ENCODE data around the gene CSF2RB. TPM values are rescaled to one million over a fixed set of nuclear protein-coding genes. Genes with fewer than 3 reads are reported as not detected.
A peak's percentile ranks its signal among the peaks of the same experiment; 100 is the strongest.

CSF2RB gene
- total RNA-seq, 1 donor from 2014 or later, result 0.41 TPM

DNA sequence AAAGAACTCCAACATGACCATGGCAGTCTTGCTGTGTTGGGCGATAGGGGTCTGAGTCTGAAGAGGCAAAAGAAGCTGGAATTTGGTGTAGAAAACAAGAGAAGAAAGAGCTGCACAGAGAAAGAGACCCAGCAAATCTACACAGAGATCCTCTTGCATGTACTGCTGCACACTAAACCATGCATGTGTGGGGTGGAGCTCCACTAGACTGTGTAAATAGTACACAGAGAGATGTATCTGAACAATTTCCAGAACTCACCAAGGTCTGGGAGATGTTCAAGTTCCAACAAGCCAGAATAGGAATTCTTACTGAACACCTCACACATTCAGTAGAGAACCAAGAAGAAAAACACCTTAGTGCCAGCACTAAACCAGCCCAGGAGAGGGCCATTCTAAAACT is 42.3 kb downstream of the CSF2RB start:
- FAIRE-seq (no peak), DNase-seq (ENCODE audit: low spot score in 2 of 2) (no peak)

DNA sequence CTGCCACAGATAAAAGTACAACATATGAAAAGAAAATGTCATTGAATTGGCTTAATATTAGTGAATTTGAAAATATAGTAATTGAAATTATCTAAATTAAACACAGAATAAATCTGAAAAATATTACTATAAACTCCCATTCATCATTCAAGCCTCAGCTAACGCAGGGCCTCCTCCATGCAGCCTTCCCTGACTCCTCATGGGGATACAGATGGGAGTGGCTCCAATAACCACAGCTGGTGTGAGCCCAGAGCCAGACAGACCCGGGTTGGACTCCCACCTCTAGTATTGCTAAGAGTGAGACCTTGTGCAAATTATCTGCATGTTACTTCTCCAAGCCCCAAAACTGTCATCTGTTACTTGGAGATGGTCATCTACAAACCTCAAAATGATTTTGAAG is 44.9 kb downstream of the CSF2RB start:
- DNase-seq (ENCODE audit: low spot score in 2 of 2) (no peak), FAIRE-seq (no peak)

DNA sequence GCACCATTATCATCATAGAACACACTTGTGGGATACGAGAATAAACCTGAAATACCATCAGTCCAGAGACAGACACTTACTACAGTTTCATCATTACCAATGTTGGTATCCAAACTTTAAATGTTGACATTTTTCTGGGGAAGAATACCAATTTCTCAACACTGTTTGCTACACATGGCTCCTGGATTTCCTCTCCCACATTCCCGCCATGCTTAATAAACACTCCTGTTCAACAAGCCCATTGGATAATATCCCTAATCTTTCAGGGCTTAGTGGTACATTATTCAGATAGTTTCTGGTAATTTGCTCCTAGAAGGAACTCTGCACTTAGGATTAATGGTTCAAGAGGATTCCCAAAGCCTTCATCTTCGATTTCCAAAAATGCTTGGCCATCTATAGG is 48.2 kb downstream of the CSF2RB start:
- DNase-seq (ENCODE audit: low spot score in 2 of 2) (no peak), FAIRE-seq (no peak)

DNA sequence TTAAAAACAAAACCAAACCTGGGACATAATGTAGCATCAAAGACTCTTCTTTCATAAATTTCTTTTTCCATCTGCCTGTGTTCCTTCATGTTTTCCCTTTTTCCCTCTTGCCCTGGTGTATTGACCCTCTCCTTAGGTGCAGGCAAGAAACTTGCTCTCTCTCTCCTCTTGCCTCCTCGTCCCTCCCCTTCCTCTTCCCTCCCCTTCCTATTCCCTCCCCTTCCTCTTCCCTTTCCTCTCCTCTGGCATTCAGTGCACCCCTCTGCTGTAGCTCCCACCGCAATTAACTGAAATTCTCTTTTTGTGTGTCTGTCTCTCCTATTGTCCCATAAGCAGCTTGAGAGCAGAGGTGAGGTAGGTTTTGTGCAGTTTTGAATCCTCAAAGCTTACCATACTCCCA is 49.9 kb downstream of the CSF2RB start:
- FAIRE-seq, result no peak
- no peak for DNase-seq (ENCODE audit: low spot score in 2 of 2)

DNA sequence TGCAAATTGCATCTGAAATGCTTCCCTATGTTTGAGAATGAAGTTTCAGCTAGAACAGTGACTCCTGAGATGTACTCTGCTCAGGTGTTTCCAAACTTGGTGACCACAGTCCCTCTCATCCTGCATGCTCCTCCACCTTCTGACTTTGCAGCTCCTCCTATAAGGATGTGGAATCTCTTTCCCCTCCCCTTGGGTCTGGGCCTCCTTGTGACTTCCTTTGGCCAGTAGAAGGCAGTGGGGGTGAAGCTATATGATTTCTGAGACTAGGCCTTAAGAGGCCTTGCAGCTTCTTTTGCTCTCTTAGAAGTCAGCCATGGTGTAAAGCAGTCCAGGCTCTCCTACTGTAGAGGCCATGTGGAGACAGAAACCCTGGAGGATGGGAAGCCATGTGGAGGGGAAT is 50.7 kb downstream of the CSF2RB start:
- no peak for DNase-seq (ENCODE audit: low spot score in 2 of 2)
- no peak for FAIRE-seq

DNA sequence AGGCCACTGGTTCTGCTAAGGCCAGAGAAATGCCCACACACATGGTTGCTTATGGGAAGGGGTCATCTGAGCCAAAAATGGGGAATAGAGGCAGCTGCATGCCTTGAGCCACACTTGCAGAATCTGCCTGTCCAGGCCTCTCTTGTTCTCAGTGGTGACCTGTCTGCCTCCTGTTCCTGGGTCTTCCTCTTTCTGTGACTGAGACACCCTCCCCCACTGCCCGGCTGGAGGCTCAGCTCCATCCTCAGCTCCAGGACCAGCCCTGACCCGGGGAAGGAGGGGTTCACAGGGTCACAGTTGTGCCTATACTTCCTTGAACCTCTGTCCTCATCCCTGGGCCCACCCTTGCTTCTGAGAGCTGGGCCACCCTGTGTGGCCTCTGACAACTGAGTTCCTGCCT is 52.3 kb downstream of the CSF2RB start:
- DNase-seq (ENCODE audit: low spot score in 2 of 2) (no peak), FAIRE-seq (no peak)

DNA sequence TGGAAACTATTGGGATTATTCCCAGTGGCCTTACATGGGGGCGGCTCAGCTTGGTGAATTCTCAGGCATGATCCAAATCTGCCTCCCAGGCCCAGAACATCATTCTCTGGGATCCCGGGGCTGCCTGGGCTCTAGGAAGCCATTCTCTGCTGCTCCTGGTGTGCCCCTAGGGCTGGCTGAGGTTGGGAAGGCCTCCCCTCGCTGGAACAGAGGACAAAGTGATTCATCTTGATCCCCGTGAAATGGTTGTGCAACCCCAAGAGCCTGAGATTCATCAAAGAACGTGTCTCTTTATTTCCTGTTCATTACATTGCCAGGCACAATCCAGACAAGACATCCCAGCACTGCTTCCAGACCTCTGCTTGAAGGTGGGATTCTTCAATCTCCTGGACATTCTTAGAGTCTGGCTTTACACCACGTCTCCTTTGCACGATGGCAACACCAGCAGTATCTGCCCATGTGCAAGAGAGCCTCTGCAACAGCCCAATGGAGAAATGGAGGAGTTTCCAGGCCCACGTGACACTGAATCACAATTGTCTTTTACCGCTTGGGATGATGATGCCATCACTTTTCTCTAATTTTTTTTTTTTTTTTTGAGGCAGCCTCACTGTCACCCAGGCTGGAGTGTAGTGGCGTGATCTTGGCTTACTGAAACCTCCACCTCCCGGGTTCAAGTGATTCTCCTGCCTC is 53.6 kb downstream of the CSF2RB start:
- FAIRE-seq, result no peak
- DNase-seq (ENCODE audit: low spot score in 2 of 2), result no peak

DNA sequence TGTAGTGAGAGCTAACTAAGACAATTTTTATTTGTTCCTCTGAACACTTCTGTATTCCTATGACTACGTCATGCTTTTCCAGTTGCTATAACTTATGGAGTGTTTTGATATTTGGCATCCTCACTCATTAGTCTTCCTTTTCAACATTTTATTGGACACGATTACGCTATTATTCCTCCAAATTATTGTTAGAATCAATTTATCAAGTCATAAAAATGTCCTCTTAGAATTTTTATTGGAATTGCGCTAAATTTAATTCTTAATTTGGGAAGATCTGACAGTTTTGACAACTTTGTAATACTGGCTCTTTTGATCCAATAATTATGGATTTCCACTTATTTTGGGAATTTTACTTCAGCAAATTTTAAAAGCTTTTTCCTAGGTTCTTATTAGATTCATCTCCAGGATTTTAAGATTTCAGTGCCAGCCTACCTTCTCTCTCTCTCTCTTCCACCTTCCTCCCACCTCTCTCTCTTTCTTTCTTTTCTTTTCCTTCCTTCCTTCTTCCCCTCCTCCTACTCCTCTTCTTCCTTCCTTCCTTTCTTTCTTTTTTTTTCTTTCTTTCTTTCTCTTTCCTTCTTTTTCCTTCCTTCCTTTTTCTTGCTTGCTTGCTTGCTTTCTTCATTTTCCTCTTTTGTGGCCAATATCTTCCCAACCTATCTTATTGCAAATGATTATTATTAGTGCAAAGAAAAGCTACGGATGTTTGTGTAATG is 55.0 kb downstream of the CSF2RB start:
- FAIRE-seq (no peak), DNase-seq (ENCODE audit: low spot score in 2 of 2) (no peak)

DNA sequence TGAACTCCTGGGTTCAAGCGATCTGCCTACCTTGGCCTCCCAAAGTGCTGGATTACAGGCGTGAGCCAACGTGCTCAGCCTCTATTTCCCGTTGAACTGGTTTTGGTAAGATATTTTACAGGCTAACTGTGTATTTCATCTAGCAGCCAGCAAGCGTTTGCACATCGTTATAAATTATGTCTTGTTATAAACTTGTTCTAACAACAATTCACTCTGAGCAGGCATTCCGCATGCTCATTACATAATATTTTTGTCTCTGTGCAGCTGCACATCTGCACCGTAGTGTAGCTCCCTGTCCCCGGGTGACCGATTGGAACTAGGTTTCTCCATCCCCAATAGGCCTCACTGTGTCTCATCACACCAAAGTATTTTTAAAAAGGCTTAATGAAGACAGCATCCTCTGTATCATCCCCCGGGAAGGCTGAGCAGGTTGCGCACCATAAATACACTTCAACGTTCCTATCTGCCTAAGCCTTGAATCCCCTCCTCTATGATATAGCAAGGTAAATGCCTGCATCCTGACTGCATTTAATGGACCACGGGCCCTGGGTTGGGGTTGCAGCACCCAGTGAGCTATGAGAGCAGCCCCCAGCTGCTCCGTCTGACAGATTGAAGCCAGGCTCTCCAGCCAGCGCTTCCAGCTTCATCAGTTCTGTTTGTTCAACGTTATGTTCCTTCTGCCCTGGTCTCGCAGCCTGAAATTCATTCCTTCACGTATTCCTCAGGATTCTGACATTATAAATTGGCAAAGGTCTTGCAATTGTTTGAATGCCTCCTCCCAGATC is 58.1 kb downstream of the CSF2RB start:
- FAIRE-seq, result no peak
- no peak for DNase-seq (ENCODE audit: low spot score in 2 of 2)

DNA sequence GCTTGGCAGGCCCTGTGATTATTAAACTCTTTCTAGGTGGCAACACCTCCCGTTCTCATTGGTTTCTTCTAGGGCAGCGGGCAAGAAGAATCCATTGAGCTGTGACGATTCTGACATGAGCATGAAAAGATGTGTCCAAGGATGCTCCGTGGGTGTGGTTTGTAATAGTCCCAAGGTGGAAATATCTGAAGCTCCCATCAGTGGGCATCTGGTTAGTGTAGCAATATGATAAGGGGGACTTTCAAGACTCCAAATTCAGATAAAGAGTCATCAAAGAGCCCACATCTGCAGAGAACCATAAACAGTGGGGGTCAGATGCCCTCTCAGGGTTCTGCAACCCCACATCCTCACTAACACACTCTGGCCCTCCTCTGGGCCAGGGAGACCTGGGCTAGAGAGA is 63.2 kb downstream of the CSF2RB start:
- no peak for FAIRE-seq
- no peak for DNase-seq (ENCODE audit: low spot score in 2 of 2)

DNA sequence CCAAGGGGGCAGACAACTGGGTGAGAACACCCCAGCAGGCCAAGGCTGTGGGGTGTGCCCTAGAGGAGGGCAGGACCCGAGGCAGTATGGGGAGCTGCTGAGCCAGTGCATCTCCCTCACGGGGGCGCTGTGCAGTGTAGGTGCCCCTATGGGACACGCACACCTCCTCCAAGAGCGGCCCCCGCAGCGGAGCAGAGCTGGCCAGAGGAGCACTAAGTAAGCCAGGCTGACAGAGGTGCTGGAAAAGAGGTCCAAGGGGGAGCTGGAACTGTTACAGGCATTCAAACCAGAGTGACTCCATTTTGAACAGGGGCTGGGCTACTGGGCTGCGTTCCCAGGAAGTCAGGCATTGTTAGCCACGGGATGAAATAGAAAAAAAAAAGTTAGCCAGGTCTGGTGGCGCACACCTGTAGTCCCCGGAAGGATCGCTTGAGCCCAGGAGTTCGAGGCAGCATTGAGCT is 64.0 kb downstream of the CSF2RB start:
- FAIRE-seq (no peak), DNase-seq (ENCODE audit: low spot score in 2 of 2) (peak in 1 of 2 donors; percentile 28)

DNA sequence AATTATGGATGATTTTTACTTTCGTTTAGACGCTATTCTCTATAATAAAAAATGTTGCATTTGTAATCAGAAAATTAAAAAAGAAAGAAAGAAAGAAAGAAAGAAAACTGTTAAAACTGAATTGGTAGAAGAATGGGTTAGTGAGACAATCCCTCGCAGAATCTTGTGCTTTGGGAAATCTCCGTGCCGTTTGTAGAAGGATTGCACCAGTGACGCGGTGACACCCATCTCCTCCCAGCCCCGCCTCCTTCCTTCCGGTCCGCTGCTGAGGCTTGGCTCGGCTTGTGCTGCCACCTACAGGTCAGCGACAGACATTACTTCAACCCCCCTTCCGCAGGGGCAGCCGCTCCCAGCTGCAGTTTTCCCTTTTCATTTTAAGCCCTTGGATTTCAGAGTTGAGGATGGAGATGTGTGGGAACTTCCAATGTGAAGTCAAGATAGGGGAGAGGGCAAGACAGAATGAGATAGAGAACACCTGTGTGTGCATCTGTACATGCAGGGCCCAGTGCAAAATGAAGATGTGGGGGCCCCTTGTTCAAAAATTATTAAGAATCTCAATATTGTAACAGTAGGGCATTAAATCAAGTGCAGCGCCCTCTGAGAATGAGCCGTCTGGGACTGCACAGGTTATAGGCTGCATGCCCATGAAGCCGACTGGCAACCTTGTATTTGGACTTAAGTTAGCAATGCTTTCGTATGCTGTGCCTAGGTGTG is 64.7 kb downstream of the CSF2RB start:
- FAIRE-seq (peak; percentile 80), DNase-seq (ENCODE audit: low spot score in 2 of 2) (peak; percentile 73 to 94)

DNA sequence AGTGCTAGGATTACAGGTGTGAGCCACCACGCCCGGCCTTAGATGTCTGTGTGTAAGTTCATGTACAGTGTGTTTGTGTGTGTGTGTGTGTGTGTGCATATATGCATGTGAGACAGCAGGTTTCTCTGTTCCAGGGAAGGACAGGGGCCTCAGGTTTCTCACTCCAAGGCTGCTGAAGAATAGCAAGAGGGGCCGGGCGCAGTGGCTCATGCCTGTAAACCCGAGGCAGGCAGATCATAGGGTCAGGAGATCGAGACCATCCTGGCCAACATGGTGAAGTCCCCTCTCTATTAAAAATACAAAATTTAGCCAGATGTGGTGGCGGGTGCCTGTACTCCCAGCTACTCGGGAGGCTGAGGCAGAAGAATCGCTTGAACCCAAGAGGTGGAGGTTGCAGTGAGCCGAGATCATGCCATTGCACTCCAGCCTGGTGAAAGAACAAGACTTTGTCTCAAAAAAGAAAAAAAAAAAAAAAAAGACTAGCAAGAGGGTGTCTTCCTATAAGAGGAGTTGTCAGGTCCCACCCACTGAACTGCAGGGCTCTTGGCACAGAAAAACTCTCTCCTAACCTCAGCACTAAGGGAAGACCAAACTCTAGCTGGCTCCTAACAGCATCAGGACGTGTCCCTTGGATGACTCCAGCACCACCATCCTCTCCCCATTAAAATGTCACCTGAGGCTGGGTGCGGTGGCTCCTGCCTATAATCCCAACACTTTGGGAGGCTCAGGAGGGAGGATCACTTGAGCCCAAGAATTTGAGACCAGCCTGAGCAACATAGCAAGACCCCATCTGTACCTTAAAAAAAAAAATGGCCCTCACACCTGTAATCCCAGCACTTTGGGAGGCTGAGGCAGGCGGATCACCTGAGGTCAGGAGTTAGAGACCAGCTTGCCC is 65.8 kb downstream of the CSF2RB start:
- no peak for DNase-seq (ENCODE audit: low spot score in 2 of 2)
- FAIRE-seq, result no peak

DNA sequence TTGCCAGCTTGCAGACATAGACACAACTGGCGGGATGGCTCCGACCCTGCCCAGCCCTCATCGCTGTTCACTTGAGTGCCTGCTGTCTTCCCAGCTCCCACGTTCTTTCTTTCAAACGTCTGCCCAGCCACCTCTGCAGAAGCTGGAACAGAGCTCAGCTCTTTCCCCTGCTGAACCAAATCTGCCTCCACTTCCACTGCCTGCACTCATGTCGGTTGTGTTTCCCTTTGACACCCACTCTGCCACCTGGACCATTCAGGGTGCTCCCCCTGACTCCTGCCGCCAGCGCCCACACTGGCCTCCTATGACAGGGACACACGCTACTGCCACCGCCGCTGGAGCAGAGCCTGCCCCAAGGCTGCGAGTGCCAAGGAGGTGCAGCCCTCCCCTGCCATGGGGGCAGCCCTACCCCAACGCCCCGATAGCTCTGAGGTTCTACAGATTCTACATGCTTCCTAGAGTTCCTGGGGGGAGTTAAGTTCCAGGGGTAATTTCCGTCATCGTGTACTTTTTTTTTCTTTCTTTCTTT is 67.9 kb downstream of the CSF2RB start:
- no peak for FAIRE-seq

DNA sequence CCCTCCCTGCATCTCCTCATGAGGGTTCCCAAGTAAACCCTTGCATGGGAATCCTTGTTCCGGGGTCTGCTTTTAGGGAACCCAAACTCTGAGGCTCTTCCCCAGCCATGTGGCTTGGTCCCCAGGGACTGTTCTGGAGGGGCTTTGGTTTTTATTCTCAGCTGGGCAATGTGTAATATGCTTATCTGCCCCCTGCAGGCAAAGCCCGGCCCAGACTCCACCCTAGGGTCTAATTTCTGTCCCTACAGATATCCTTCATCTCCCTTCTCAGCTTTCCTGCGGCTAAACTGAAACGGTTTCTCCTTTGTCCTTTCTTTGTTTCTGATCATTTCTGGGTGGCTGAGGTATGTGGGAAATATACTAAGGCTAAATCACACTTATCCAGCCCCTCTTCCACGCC is 68.7 kb downstream of the CSF2RB start:
- DNase-seq (ENCODE audit: low spot score in 2 of 2) (no peak), FAIRE-seq (no peak)

More for the DNA sequence above, 67.9 kb downstream of the CSF2RB start:
- no peak for DNase-seq (ENCODE audit: low spot score in 2 of 2)

DNA sequence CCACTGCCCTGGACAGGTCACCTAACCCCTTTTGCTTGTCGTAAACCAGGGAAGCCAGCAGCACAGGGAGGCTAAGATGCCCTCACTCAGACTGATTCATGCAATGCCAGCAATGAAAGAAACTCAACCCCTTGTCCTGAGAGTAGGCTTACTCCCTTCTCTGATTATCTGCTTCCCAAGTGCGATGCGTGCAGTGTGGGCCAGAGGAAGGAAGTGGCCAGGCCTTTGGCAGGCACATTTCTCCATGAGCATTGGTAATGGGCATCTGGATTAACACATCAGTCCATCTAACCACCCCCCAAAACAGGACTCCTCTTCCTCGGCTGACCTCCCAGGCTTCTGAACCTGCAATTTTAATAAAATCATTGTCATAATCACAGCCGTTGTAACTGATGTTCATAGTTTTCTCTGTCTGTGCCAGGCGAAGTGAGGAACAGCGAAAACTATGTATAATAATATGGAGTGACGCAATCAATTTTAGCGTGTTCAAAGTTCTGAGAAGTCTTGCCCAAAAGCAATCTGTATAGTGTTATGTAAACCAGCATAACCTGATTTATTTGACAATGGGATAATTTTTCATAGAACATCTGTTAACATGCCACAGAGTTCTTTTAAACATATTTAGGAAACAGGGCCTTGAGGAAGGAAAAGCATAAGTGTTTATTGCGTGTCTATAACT is 71.9 kb downstream of the CSF2RB start:
- DNase-seq (ENCODE audit: low spot score in 2 of 2) (no peak), FAIRE-seq (no peak)

DNA sequence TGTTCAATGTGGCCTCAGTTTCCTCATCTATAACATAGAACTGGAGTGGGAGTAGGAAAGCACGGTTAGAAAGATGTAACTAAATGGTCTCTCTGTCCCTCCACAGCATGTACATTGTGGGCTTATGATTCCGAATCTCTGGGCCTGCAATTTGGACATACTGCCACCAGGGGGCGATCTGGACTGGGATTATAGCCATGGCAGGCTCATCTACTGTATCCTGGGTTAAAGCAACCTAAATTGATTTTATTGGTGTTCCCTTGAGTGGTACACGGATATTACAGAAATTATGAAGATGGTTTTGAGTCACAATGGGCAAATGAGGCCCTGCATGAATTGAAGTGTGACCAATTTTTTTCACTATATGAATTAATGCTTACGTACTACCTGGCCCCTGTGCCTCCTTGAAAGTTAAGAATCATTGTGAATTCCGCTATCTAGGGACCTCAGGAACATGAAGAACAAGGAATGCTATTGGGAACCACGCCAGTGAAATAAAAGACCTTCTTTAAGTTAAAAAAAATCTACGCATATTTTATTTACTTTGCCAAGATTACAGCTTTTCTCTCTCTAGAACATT is 72.9 kb downstream of the CSF2RB start:
- no peak for FAIRE-seq

DNA sequence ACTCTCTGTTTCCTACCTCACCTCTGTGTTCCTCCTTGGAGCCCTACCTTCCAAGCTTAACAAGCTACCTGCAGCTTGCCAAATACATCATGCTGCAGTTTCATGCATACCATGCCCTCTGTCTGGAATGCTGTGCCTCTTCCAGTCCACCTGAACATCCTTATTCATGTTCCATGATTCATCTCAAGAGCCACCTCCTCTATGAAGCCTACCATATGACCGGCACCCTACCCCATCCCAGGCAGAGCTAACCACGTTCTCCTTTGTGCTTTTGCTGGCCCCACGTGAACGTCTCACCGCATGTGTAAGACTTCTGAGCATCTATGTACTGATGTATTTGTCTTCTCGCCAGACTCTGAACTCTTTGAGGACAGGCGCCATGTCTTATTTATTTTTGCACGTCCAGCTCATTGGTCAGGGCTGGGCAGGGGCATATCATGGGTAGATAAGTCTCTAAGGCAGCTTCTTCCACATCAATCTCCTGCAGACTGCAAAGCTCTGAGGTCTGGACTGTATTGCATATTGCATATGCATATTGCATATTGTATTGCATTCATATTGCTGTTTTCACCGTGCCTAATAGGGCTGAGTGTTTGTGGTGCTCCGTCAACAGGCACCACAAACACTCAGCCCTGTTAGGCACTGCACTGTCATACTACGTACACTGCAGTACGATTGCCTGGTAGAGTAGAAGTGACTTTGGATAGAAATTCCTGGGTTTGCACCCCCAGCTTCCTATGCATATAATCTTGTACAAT is 74.8 kb downstream of the CSF2RB start:
- DNase-seq (ENCODE audit: low spot score in 2 of 2) (no peak), FAIRE-seq (no peak)

More for the DNA sequence above, 72.9 kb downstream of the CSF2RB start:
- no peak for DNase-seq (ENCODE audit: low spot score in 2 of 2)

Data from frontal cortex (tissue), 4 donors.